NCI-H128 (cell line): ENCODE results near the gene SHLD2.
A peak's percentile ranks its signal among the peaks of the same experiment; 100 is the strongest.
"Not testable (repeated sequence)": the region's sequence is repeated elsewhere in the genome, so short reads cannot be mapped to it uniquely, and the experiment has no call there.

Experiments used
- DNase-seq: peaks from one replicate; lab custom pipeline; 2025; ENCODE audit not compliant: unreplicated experiment; lab: John Stamatoyannopoulos, UW

The SHLD2 gene, protein sequence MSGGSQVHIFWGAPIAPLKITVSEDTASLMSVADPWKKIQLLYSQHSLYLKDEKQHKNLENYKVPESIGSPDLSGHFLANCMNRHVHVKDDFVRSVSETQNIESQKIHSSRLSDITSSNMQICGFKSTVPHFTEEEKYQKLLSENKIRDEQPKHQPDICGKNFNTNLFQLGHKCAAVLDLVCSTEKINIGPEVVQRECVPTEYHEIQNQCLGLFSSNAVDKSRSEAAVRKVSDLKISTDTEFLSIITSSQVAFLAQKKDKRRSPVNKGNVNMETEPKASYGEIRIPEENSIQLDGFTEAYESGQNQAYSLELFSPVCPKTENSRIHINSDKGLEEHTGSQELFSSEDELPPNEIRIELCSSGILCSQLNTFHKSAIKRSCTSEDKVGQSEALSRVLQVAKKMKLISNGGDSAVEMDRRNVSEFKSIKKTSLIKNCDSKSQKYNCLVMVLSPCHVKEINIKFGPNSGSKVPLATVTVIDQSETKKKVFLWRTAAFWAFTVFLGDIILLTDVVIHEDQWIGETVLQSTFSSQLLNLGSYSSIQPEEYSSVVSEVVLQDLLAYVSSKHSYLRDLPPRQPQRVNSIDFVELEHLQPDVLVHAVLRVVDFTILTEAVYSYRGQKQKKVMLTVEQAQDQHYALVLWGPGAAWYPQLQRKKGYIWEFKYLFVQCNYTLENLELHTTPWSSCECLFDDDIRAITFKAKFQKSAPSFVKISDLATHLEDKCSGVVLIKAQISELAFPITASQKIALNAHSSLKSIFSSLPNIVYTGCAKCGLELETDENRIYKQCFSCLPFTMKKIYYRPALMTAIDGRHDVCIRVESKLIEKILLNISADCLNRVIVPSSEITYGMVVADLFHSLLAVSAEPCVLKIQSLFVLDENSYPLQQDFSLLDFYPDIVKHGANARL

DNA sequence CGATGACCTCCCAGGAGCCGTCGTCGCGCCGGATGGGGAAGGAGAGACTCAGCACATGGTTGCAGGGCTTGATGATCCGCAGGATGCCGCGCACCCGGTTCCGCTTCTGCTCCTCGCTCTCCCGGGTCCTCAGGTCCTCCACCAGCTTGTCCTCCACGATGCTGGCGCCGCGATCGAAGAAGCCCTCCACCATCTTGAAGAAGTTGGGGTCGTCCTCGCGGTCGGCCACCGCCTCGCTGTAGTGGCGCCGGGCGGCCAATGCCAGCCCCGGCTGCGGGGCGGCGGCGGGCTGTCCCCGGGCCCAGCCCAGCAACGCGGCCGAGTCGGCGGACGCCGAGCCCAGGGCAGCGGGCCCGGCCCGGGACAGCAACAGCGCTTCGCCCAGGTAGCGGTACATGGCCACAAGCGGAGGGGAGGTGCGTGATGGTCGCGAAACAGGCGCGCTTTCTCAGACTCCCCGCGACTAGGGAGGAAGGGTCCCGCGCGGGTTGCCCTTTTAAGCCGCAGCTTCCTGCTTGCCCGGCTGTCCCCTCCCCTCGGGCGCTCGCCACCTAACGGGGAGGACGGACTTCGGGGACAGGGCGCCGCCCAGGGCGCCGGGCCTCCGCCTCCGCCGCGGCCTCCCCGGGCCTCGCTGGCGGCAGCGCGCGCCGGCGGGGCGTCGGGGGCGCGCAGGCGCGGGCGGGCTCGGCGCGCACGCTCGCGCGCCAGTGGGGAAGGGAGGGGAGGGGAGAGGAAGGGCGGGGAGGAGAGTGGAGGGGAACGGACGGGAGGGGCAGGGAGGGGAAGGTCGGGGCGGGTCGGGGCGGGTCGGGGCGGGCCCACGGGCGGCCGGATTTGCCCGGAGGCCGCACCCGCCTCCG, at the start of gene SHLD2, which contains the start of gene GLUD1:
SHLD2 (plus strand) TSS at position 834 of the 863 bp plus-strand sequence. CDS start 56,149 bp downstream, outside the sequence.
GLUD1 (minus strand) TSS at position 471 of the 863 bp plus-strand sequence; CDS start at position 397, 74 bp downstream.
- peak; percentile 59 for DNase-seq

DNA sequence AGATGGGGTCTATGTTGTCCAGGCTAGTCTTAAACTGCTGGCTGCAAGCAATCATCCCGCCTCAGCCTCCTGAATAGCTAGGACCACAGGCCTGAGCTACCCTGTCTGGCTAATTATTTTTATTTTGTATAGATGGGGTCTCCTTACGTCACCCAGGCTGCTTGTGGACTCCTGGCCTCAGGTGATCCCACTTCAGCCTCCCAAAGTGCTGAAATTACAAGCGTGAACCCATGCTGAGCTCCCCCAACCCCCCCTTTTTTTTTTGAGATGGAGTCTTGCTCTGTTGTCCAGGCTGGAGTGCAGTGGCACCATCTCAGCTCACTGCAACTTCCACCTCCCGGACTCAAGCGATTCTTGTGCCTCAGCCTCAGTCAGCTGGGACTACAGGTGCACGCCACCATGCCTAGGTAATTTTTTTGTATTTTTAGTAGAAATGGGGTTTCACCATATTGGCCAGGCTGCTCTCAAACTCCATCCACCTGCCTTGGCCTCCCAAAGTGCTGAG, 49.5 kb upstream of the SHLD2 start:
- DNase-seq: no peak

GRCh38 chr10:87053111-87053510, 41.9 kb upstream of the SHLD2 start:
- no peak for DNase-seq

DNA sequence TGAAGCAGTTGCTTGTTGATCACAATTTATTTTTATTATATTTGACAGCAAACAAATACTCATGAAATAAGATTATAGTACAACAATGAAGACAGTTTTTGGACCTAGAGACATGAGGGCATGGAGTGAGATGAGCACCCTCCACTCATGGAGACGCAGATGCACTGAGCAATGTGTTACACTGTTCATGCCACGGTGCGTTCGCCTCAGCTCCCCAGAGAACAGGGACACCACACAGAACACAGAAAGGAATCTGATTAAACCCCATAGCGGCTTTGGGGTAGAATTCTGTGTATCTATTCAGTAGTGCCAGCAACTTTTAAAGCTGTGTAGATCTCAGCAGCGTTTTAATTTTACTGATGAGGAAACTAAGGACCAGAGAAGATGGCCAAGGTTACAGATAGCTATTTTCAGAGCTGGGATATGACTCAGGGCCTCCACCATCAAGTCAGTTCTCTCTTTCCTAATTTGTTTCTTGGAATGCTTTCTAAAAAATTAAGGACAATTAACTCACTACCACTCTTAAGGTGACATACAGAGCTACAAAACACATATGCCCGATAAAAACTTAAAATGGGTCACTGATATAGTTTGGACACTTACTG, 41.3 kb upstream of the SHLD2 start:
- DNase-seq: no peak

DNA sequence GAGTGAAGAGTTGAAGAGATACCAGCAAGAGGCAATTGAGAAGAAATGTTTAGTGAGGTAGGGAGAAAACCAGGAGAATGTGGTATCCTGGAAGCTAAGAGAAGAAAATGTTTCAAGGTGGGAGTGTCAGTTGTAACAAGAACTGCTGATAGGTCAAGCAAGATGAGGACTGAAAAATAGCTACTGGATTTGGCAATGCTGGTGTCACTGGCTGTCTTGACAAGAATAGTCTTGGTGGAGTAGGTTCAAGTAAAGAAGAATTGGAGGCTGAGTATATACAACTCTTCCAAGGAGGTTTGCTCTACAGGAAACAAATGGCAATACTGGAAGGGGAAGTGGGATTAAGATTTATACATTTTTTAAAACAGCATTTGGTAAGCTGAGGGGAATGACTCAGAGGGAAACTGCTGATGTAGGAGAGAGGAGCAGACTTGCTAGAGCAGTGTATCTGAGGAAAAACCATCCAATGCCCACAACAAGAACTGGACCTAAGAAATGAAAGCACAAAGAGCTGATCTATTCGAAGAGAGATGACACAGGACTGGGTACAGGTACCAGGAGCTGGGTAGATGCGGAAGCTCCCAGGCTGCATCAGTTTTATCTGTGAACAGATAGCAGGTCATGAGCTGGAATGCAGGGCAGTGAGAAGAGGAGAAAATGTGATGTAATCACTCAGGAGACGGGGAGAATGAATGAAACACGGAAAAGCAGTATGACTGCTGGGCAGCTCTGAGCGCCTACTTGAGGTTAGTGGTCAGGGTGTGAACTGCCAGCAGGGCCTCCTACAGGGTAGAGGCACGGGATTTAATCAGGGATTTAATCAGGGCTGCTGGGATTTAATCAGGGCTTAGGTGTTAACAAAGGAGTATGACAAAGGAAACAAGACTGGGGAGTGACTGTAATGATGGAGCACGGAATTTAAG, 40.4 kb upstream of the SHLD2 start:
- DNase-seq: no peak

DNA sequence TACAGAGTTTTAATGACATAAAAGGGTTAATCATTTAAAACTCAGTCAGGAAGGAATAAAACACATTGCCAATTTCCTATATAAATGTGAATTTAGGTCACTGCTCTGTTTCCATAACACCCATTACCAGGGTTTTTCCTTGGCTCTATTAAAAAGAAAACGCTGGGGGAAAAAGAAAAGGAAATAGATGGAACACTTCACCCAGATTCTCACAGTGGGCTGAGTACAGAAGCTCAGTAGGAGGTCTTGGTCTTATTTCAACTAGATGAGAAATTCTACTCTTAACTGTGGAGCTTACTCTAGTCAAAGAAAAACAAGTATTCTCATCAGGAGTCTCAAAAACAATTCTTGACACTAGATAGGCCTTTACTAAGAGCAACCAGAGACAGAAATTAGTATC, 36.8 kb upstream of the SHLD2 start:
- DNase-seq: no peak

DNA sequence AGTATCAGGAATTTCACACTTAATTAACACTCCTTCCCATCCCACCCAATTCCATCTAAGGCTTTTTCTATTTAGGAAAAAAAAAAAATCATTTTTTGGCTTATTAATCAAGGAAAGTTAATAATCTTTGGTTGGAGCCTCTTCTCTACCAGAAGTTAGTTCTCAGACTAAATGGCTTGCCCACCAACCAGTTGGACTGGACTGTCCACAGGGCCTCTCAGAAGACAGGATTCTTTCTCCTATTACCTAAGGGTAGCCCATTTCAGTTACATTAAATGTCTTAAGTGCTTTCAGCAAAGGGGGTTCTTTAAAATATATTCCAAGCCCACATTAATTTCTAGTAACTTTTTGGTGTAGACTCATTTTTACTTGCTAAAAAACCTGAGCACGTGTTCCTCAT, 35.6 kb upstream of the SHLD2 start:
- DNase-seq: no peak

DNA sequence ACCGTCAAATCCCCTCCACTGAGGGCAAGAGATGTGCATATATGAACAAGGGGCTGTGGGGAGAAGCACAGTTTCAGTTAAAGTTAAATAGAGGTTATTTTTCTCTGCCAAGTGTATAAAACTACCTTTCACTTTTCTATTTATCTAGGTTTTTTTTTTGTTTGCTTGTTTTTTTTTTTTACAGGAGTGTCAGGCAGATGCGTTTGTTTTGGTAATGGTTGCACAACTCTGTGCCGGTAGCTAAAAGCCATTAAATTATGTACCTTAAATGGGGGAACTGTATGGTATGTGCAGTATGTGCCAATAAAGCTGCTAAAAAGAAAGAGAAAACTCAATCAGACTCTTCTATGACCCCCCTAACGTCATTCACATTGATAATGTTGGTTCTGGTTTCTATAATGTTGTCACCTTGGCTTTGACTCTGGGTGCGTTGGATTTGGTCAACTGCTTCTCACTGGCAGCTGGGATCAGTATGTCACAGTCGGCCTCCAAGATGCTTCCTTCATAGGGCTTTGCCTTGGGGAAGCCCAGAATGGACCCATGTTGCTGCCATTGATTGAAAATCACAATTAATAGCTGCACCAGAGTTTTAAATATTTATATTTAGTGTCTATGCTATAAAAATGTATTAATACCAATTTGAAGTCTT, 34.6 kb upstream of the SHLD2 start:
- no peak for DNase-seq

DNA sequence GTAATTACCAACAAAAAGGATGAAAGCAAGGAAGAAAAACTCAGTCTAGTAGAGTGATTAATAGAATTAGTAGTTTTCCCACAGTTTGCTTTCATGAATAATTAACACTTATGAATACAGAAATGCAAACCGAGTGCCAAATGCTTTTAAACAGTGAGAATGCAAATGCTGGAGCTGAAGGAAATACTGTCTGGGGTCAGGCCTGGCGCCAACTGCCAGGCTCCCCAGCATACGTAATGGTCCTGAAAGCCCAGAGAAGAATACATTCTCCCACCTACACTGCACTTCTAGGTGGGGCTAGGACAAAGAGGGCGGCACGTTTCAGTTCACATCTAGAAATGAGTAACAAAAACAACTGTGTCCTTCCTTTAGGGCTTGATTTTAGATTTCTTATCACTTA, 30.4 kb upstream of the SHLD2 start:
- no peak for DNase-seq

DNA sequence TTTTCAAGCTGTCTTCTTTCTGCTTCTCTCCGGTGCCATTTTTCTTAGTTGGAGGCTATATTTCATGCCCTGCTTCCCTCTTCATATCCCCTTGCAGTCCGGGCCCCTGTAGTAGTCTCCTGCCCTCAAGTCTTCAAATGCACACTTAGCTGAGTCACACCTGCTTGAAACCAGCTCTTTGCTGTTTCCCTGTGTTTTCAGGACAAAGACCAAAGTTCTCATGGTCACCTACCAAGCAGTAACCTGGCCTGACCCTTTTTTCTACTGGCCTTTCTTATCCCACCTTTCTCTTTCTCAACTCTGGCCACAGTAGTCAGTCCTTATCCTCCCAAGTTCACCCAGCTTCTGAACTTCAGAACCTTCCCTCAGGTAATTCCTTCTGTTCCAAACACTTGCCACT, 28.8 kb upstream of the SHLD2 start:
- no peak for DNase-seq

DNA sequence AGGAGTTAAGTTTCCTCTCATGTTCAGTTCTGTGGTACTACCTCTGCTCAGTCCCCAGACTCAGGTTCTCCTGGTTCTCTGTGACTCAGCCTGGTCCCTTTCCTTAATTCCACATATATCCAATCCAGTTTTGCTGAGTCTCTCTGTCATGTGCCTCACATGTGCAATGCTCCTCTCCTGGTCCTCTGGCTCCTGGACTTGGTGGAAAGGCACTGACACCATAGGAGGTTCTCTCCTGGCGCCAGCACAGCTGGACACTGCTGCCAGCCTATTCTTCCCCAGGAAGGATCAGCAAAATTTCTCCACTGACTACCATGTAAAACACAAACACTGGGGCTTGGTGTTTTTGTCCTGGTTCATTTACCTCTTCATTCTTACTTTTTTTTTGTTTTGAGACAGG, 28.1 kb upstream of the SHLD2 start:
- no peak for DNase-seq

GRCh38 chr10:87068281-87068680, 26.7 kb upstream of the SHLD2 start:
- DNase-seq: no peak

- DNase-seq: no peak
Measured at GRCh38 chr10:87072449-87072848, 22.6 kb upstream of the SHLD2 start.

DNA sequence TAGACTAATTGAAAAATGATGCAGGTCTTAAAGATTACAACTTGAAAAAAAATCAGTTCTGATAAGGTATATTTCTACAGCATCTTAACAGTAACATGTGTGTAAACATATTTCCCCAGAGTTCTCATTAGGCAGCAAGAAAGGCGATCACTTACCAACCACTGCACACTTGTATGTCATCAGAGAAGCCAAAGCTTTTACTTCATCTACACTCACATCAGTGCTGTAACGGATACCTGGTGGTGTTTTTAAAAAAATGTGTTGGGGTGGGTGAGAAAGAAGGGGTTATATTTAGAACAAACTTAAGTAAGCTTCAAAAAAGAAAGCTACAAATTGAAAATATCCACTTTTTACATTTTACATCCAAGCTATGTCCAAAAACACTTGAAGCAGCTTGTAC, 18.6 kb upstream of the SHLD2 start:
- not testable (repeated sequence) for DNase-seq

- DNase-seq: no peak
Measured at GRCh38 chr10:87079106-87079836, 15.7 kb upstream of the SHLD2 start.

DNA sequence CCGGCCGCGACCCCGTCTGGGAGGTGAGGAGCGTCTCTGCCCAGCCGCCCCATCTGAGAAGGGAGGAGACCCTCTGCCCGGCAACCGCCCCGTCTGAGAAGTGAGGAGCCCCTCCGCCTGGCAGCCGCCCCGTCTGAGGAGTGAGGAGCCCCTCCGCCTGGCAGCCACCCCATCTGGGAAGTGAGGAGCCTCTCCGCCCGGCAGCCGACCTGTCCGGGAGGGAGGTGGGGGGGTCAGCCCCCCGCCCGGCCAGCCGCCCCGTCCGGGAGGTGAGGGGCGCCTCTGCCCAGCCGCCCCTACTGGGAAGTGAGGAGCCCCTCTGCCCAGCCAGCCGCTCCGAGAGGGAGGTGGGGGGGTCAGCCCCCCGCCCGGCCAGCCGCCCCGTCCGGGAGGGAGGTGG, 14.4 kb upstream of the SHLD2 start:
- not testable (repeated sequence) for DNase-seq

GRCh38 chr10:87081574-87081973, 13.4 kb upstream of the SHLD2 start:
- not testable (repeated sequence) for DNase-seq

GRCh38 chr10:87082219-87082618, 12.8 kb upstream of the SHLD2 start:
- DNase-seq: not testable (repeated sequence)
